ENCODE data around the gene ATP2B1. TPM values are rescaled to one million over a fixed set of nuclear protein-coding genes. Genes with fewer than 3 reads are reported as not detected.

ATP2B1 gene
- total RNA-seq, 1 experiment from 2014 or later: 24.7 TPM

DNA sequence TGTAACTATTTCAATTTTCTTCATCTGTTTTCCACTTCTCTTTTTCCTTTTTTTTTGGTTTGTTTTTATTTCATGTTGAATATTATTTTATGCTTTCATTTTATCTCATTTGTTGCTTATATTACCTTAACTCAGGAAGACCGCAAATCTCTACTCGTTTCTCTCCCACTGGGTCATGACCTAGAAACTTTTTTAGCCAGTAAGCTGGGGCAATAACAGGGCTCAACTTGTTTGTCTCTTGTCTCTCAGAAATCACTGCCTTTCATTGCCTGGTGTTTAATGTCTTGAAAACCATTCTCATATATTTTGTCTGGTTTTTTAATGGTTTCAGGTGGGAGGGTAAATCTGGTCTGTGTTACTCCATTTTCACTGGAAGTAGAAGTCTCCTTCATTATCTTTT, 36.6 kb upstream of the ATP2B1 start:
- no peaks in the 10 kb centered on the region for H3K79me2 ChIP-seq (ENCODE audit: low read length)
- H3K36me3 ChIP-seq (ENCODE audit: insufficient read depth, low read length): no peaks in the 10 kb centered on the region
- H3K27me3 ChIP-seq (ENCODE audit: low read length): no peaks in the 10 kb centered on the region
- H2AFZ ChIP-seq (ENCODE audit: low read length): no peak overlapping the region
- H3K9me3 ChIP-seq (ENCODE audit: low read length): 0 out of 2 replicates have a peak, but pooled peaks cover 2% of the 10 kb centered on the region
- no peak overlapping the region for H3K27ac ChIP-seq (ENCODE audit: low read length)
- no peak overlapping the region for H3K4me3 ChIP-seq (ENCODE audit: low read length)
- H3K9ac ChIP-seq (ENCODE audit: low read length): no peak overlapping the region
- DNase-seq: no peak
- H4K20me1 ChIP-seq (ENCODE audit: insufficient read depth, low read depth, low read length): no peaks in the 10 kb centered on the region
- H3K9me2 ChIP-seq (replicated peaks; ENCODE audit: insufficient read depth, low read length): no peaks in the 10 kb centered on the region
- no peaks in the 10 kb centered on the region for H3K4me1 ChIP-seq (ENCODE audit: low read length)
- no peak overlapping the region for H3K4me2 ChIP-seq (ENCODE audit: low read depth, low read length, poor library complexity, severe bottlenecking)

DNA sequence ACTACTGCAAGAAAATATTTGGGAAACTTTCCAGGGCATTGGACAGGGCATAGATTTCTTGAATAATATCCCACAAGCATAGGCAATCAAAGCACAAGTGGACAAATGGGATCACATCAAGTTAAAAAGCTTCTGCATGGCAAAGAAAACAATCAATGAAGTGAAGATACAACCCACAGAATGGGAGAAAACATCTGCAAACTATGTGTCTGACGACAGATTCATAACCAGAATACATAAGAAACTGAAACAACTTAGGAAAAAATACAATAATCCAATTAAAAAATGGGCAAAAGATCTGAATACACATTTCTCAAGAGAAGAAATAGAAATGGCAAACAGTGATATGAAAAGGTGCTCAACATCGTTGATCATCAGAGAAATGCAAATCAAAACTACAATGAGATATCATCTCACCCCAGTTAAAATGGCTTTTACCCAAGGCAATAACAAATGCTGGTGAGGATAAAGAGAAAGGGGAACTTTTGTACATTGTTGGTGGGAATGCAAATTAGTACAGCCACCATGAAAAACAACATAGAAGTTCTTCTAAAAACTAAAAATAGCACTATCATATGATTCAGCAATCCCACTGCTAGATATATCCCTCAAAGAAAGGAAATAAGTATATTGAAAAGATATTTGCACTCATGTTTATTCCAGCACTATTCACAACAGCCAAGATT, 33.8 kb upstream of the ATP2B1 start:
- H3K9ac ChIP-seq (ENCODE audit: low read length): no peak overlapping the region
- H3K9me2 ChIP-seq (replicated peaks; ENCODE audit: insufficient read depth, low read length): no peaks in the 10 kb centered on the region
- DNase-seq: no peak
- H3K4me3 ChIP-seq (ENCODE audit: low read length): no peak overlapping the region
- no peaks in the 10 kb centered on the region for H3K4me1 ChIP-seq (ENCODE audit: low read length)
- 0 out of 2 replicates have a peak, but pooled peaks cover 2% of the 10 kb centered on the region for H3K9me3 ChIP-seq (ENCODE audit: low read length)
- no peaks in the 10 kb centered on the region for H4K20me1 ChIP-seq (ENCODE audit: insufficient read depth, low read depth, low read length)
- no peaks in the 10 kb centered on the region for H3K36me3 ChIP-seq (ENCODE audit: insufficient read depth, low read length)
- H3K27me3 ChIP-seq (ENCODE audit: low read length): no peaks in the 10 kb centered on the region
- H3K27ac ChIP-seq (ENCODE audit: low read length): no peak overlapping the region
- no peak overlapping the region for H3K4me2 ChIP-seq (ENCODE audit: low read depth, low read length, poor library complexity, severe bottlenecking)
- H3K79me2 ChIP-seq (ENCODE audit: low read length): no peaks in the 10 kb centered on the region
- no peak overlapping the region for H2AFZ ChIP-seq (ENCODE audit: low read length)

DNA sequence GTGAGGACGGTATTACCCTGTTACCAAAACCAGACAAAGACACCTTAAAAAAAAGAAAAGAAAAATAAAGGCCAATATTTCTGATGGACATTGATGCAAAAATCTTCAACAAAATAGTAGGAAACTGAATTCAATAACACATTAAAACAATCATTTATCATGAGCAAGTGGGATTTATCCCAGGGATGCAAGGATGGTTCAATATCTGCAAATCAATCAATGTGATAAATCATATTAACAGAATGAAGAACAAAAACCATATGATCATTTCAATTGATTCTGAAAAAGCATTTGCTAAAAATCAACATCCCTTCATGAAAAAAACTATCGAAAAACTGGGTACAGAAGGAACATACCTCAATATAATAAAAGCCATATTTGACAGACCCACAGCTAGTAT, 32.3 kb upstream of the ATP2B1 start:
- Histone ChIP-seq H3K9me2 (replicated peaks; ENCODE audit: insufficient read depth, low read length) (0 out of 2 replicates have a peak, but pooled peaks cover 2% of the 10 kb centered on the region), H3K9ac (ENCODE audit: low read length) (no peak overlapping the region), H3K4me3 (ENCODE audit: low read length) (no peak overlapping the region), H3K9me3 (ENCODE audit: low read length) (0 out of 2 replicates have a peak, but pooled peaks cover 2% of the 10 kb centered on the region), H3K36me3 (ENCODE audit: insufficient read depth, low read length) (no peaks in the 10 kb centered on the region), H4K20me1 (ENCODE audit: insufficient read depth, low read depth, low read length) (no peaks in the 10 kb centered on the region), H3K27ac (ENCODE audit: low read length) (no peak overlapping the region), H3K79me2 (ENCODE audit: low read length) (no peaks in the 10 kb centered on the region), H3K27me3 (ENCODE audit: low read length) (no peaks in the 10 kb centered on the region), H3K4me2 (ENCODE audit: low read depth, low read length, poor library complexity, severe bottlenecking) (no peak overlapping the region), H2AFZ (ENCODE audit: low read length) (no peak overlapping the region), H3K4me1 (ENCODE audit: low read length) (no peaks in the 10 kb centered on the region)
- no peak for DNase-seq

DNA sequence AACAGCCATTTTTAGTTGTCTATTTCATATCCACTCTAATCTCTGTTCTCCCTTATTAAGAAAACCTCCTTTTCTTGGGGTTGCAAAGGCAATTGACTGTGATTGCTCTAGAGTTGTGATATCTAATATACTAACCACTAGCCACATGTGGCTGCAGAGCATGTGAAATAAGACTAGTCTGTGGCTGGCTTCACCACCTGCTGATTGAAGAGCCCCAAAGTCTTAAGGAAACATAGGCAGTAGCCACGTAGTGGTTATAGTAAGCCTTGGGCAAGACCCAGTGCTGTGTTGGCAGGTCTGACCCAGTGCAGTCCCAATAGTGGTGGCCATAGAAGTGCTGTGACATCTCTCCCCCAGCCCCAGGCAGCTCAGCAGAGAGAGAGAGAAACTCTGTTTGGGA, 28.4 kb upstream of the ATP2B1 start:
- Histone ChIP-seq H3K27ac (ENCODE audit: low read length) (no peak overlapping the region), H2AFZ (ENCODE audit: low read length) (no peak overlapping the region), H3K4me2 (ENCODE audit: low read depth, low read length, poor library complexity, severe bottlenecking) (no peak overlapping the region), H3K4me3 (ENCODE audit: low read length) (no peak overlapping the region), H3K36me3 (ENCODE audit: insufficient read depth, low read length) (no peaks in the 10 kb centered on the region), H3K9ac (ENCODE audit: low read length) (no peak overlapping the region), H3K27me3 (ENCODE audit: low read length) (no peaks in the 10 kb centered on the region), H4K20me1 (ENCODE audit: insufficient read depth, low read depth, low read length) (no peaks in the 10 kb centered on the region), H3K4me1 (ENCODE audit: low read length) (no peaks in the 10 kb centered on the region), H3K79me2 (ENCODE audit: low read length) (no peaks in the 10 kb centered on the region), H3K9me2 (replicated peaks; ENCODE audit: insufficient read depth, low read length) (0 out of 2 replicates have a peak, but pooled peaks cover 7% of the 10 kb centered on the region), H3K9me3 (ENCODE audit: low read length) (0 out of 2 replicates have a peak, but pooled peaks cover 2% of the 10 kb centered on the region)
- no peak for DNase-seq

DNA sequence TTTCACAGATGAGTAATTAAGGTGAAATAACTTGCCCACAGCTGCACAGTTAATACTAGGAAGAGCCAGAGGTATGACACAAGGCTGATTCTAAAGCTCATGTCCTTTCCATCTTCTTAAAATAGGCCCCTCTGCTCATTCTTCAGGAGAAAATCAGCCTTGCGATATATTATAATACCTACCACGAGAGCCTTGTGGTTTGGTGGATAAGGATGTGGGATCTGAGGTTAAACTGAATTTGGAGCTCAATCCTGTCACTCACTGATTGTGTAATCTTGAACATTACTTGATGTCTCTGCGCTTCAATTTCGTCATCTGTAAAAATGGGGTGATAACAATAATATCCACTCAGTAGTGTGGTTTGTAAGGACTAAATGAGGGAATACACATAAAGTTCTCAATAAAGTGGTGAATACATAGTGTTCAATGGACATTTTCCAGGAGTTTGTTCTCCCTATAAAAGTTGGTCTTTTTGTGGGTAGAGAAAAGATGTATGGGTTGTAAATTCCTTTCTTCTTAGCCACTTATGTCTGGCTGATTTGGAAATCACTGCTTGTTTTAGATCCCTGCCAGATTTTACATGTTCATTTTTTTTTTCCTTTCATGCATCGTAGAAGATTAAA, 25.1 kb upstream of the ATP2B1 start:
- Histone ChIP-seq H2AFZ (ENCODE audit: low read length) (no peak overlapping the region), H3K27me3 (ENCODE audit: low read length) (no peaks in the 10 kb centered on the region), H3K4me3 (ENCODE audit: low read length) (no peak overlapping the region), H3K36me3 (ENCODE audit: insufficient read depth, low read length) (no peaks in the 10 kb centered on the region), H3K27ac (ENCODE audit: low read length) (no peak overlapping the region), H3K9me3 (ENCODE audit: low read length) (no peaks in the 10 kb centered on the region), H3K9ac (ENCODE audit: low read length) (no peak overlapping the region), H3K4me1 (ENCODE audit: low read length) (no peaks in the 10 kb centered on the region), H3K4me2 (ENCODE audit: low read depth, low read length, poor library complexity, severe bottlenecking) (no peak overlapping the region), H3K79me2 (ENCODE audit: low read length) (no peaks in the 10 kb centered on the region), H4K20me1 (ENCODE audit: insufficient read depth, low read depth, low read length) (no peaks in the 10 kb centered on the region), H3K9me2 (replicated peaks; ENCODE audit: insufficient read depth, low read length) (0 out of 2 replicates have a peak, but pooled peaks cover 7% of the 10 kb centered on the region)
- no peak for DNase-seq

DNA sequence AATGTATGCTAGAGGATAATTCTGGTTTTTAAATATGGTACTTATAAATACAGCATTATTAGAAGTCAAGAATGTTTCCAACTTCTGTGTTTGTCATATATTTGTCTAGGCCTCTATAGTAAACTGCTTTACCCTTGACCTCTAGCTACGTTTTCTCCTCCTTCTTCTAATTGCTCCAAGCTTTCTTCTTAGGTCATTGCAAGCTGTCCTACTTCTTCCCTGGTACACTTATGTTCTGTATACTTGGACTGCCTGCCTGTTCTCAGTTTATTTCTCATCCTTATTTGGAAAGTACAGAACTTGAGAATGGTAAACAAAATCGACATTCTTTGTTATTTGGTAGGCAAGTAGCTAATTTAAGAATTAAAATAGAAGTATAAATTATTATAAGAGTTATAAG, 23.9 kb upstream of the ATP2B1 start:
- Histone ChIP-seq H3K9ac (ENCODE audit: low read length) (no peak overlapping the region), H4K20me1 (ENCODE audit: insufficient read depth, low read depth, low read length) (no peaks in the 10 kb centered on the region), H3K36me3 (ENCODE audit: insufficient read depth, low read length) (no peaks in the 10 kb centered on the region), H2AFZ (ENCODE audit: low read length) (no peak overlapping the region), H3K4me2 (ENCODE audit: low read depth, low read length, poor library complexity, severe bottlenecking) (no peak overlapping the region), H3K4me3 (ENCODE audit: low read length) (no peak overlapping the region), H3K4me1 (ENCODE audit: low read length) (no peaks in the 10 kb centered on the region), H3K9me2 (replicated peaks; ENCODE audit: insufficient read depth, low read length) (0 out of 2 replicates have a peak, but pooled peaks cover 7% of the 10 kb centered on the region), H3K27ac (ENCODE audit: low read length) (no peak overlapping the region), H3K9me3 (ENCODE audit: low read length) (no peaks in the 10 kb centered on the region), H3K79me2 (ENCODE audit: low read length) (no peaks in the 10 kb centered on the region), H3K27me3 (ENCODE audit: low read length) (no peaks in the 10 kb centered on the region)
- DNase-seq: no peak

DNA sequence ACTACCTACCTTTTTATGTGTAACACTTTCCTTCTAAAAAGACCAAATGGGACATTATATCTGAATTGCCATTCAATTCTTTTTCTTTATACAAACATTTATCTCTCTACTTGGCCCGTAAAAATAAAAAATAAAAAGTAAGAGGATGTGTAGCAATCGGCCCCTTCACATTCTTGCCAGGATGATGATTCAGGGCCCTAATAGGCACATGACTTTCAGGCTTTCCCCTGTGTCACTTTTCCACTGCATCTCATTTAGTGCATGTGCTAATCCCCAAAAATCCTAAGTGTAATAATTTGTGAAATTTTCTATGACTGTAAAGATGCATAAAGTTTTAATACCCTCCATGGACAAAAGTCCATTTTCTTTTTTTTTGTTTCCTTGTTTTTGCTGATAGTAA, 23.0 kb upstream of the ATP2B1 start:
- DNase-seq: no peak
- Histone ChIP-seq H3K4me1 (ENCODE audit: low read length) (no peaks in the 10 kb centered on the region), H3K9ac (ENCODE audit: low read length) (no peak overlapping the region), H2AFZ (ENCODE audit: low read length) (no peak overlapping the region), H3K27ac (ENCODE audit: low read length) (no peak overlapping the region), H3K27me3 (ENCODE audit: low read length) (no peaks in the 10 kb centered on the region), H3K36me3 (ENCODE audit: insufficient read depth, low read length) (no peaks in the 10 kb centered on the region), H3K4me2 (ENCODE audit: low read depth, low read length, poor library complexity, severe bottlenecking) (no peak overlapping the region), H4K20me1 (ENCODE audit: insufficient read depth, low read depth, low read length) (no peaks in the 10 kb centered on the region), H3K4me3 (ENCODE audit: low read length) (no peak overlapping the region), H3K79me2 (ENCODE audit: low read length) (no peaks in the 10 kb centered on the region), H3K9me2 (replicated peaks; ENCODE audit: insufficient read depth, low read length) (0 out of 2 replicates have a peak, but pooled peaks cover 7% of the 10 kb centered on the region), H3K9me3 (ENCODE audit: low read length) (no peaks in the 10 kb centered on the region)

DNA sequence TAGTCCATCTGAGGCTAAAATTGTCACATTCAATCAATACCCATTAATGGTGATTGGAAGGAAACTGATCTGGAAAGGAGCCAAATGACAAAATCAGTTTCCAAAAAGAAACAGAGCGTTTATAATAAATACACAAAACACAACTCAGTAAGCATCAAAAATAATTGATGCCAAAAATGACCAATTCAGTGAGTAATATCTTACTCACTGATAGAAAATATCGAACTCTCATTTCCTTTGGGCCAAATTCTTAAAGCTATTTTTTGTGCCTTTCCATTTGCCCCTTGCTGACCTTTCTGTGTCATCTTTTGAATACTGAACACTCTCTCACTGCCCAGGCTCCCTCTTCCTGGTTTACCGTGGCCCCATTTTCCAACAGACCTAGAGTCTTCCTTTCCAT, 22.5 kb upstream of the ATP2B1 start:
- no peak for DNase-seq
- H3K27me3 ChIP-seq (ENCODE audit: low read length): no peaks in the 10 kb centered on the region
- no peak overlapping the region for H3K4me2 ChIP-seq (ENCODE audit: low read depth, low read length, poor library complexity, severe bottlenecking)
- H3K9ac ChIP-seq (ENCODE audit: low read length): no peak overlapping the region
- no peaks in the 10 kb centered on the region for H3K36me3 ChIP-seq (ENCODE audit: insufficient read depth, low read length)
- H3K4me1 ChIP-seq (ENCODE audit: low read length): no peaks in the 10 kb centered on the region
- no peak overlapping the region for H2AFZ ChIP-seq (ENCODE audit: low read length)
- no peak overlapping the region for H3K27ac ChIP-seq (ENCODE audit: low read length)
- no peaks in the 10 kb centered on the region for H4K20me1 ChIP-seq (ENCODE audit: insufficient read depth, low read depth, low read length)
- no peak overlapping the region for H3K4me3 ChIP-seq (ENCODE audit: low read length)
- H3K9me3 ChIP-seq (ENCODE audit: low read length): no peaks in the 10 kb centered on the region
- H3K9me2 ChIP-seq (replicated peaks; ENCODE audit: insufficient read depth, low read length): 0 out of 2 replicates have a peak, but pooled peaks cover 7% of the 10 kb centered on the region
- H3K79me2 ChIP-seq (ENCODE audit: low read length): no peaks in the 10 kb centered on the region

Data from Karpas-422 (cell line).